IPS-NIHi11 (cell line): ENCODE results near the gene SLC4A2.

Experiments
- DNase-seq: peaks from one replicate; pipeline ENCODE4 v3.0.0; 2012; ENCODE audit warnings: mixed read lengths, low spot score

SLC4A2 gene

DNA sequence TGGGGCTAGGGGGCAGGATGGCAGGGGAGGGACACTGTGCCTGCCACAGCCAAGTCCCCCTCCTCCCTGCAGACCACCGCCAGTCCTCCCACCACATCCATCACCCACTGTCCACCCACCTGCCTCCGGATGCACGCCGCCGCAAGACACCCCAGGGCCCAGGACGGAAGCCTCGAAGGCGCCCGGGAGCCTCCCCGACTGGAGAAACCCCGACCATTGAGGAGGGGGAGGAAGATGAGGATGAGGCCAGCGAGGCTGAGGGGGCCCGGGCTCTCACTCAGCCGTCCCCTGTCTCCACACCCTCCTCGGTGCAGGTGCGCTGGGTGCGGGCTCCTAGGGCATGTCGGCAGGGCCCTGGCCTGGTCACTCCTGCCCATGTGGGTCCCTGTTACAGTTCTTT, 5.1 kb downstream of the SLC4A2 start:
- DNase-seq, result no peak

- DNase-seq, result no peak
These were observed 5.6 kb downstream of the SLC4A2 start for GRCh38 chr7:151064993-151065392.

DNA sequence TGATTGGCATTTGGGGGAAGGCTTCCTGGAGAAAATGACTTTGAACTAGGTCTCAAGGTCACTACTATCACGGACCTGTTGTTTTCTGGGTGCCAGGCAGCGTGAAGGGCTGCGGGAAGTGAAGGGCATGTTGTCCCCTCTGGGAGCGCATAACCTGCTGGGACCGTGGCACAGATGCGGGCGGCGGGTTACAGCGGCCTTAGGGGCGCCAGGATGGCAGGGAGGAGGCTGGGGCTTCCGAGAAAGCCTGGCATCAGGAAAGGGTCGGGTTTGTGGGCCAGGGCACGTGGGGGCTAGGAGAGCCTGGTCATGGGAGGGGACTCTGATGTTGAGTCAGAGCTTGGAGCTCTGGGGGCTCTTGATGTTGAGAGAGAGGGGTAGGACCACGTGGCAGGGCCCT, 6.1 kb downstream of the SLC4A2 start:
- DNase-seq, result no peak

GRCh38 chr7:151066273-151066974, 7.0 kb downstream of the SLC4A2 start:
- DNase-seq, result no peak

DNA sequence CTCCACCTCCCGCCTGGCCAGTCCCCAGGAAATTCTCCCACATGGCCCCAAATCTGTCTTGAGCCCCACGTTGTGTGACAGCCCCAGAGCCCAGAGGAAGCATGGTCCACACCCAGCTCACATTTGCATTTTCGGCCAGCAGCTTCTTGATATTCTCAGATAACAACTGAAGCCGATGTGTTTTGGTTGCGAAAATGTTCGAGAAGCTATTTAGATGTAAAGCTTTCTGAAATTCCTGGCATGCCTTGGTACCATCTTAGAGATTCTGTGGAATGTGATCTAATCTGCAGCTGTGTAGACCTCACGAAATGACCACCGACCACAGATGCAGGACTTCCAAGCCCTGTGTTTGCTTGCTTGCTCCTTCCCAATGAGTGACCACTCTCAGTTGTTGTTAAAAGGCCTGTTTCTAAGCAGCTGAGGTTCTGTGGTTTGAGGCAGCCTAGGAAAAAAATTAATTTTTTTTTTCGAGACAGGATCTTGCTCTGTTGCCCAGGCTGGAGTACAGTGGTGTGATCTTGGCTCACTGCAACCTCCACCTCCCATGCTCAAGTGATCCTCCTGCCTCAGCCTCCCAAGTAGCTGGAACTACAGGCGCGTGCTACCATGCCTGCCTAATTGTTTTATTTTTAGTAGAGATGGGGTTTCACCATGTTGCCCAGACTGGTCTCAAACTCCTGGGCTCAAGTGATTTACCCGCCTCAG, 8.8 kb downstream of the SLC4A2 start:
- DNase-seq, result no peak

GRCh38 chr7:151069841-151070573, 10.6 kb downstream of the SLC4A2 start:
- no peak for DNase-seq

GRCh38 chr7:151070574-151070960, 11.2 kb downstream of the SLC4A2 start:
- DNase-seq, result no peak

DNA sequence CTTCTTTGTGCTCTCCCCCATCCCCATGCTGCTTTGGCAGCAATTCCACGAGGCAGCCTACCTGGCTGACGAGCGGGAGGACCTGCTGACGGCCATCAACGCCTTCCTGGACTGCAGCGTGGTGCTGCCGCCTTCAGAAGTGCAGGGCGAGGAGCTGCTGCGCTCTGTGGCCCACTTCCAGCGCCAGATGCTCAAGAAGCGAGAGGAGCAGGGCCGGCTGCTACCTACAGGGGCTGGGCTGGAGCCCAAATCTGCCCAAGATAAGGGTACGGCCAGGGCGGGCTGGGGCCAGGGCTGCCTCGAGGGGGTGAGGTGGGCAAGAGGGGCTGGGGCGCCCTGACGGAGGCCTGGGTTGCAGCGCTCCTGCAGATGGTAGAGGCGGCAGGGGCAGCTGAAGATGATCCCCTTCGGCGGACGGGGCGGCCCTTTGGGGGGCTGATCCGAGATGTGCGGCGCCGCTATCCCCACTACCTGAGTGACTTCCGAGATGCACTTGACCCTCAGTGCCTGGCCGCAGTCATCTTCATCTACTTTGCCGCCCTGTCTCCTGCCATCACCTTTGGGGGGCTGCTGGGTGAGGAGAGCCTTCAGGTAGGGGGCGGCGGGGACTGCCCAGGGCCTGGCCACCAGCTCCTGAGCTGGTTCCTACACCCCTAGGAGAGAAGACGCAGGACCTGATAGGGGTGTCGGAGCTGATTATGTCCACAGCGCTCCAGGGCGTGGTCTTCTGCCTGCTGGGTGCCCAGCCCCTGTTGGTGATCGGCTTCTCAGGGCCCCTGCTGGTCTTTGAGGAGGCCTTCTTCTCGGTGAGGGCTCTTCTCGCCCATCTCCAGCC, 11.9 kb downstream of the SLC4A2 start:
- no peak for DNase-seq

GRCh38 chr7:151073990-151074389, 14.6 kb downstream of the SLC4A2 start:
- DNase-seq, result no peak

DNA sequence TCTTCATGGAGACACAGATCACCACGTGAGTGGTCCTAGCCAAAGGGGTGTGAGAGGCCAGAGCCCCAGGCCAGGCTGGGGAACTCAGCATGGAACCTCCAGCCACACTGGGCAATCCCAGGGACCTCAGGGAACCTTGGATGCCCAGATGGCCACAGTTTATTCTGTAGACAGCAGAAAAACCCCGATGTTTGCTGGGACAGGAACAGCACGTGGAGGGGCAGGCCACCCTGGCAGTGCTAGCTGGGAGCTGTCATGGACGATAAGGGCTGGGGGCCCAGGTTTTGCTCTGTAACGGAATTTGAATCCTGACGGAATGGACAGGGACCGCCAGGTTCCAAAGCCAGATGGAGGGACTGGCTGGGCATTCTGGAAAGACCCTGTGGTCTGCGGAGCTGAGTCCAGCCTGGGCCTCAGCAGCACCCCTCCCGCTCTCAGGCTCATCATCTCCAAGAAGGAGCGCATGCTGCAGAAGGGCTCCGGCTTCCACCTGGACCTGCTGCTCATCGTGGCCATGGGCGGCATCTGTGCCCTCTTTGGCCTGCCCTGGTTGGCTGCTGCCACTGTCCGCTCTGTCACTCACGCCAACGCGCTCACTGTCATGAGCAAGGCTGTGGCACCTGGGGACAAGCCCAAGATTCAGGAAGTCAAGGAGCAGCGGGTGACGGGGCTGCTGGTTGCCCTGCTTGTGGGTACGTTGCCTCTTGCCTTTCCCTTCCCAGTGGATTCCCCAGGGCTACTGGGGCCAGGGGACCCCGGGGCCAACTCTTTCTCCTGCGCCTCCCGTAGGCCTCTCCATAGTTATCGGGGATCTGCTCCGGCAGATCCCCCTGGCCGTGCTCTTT, 15.7 kb downstream of the SLC4A2 start:
- no peak for DNase-seq

DNA sequence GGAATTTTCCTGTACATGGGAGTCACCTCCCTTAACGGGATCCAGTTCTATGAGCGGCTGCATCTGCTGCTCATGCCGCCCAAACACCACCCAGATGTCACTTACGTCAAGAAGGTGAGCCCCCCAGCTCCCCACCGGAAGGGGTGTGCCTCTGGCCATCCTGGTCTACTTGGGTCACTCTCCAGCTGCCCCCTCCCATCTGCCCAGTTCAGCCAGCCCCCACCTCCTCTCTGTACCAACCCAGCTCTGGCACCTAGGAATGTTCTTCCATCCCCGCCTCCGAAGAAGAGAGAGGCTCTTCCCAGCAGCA, 16.2 kb downstream of the SLC4A2 start:
- DNase-seq, result no peak

DNA sequence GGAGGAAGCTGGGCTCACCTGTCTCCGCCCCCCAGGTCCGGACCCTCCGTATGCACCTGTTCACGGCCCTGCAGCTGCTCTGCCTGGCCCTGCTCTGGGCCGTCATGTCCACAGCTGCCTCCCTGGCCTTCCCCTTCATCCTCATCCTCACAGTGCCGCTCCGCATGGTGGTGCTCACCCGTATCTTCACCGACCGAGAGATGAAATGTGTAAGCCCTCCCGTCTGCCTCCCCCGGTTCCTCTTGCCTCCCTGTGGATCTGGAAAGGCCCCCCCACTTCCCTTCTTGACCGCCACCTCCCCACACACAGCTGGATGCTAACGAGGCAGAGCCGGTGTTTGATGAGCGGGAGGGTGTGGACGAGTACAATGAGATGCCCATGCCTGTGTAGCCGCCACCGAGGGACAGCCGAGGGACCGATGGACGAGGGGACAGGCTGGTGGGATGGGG, 16.6 kb downstream of the SLC4A2 start:
- DNase-seq, result no peak

- peak; percentile 79 for DNase-seq
These were observed 17.7 kb downstream of the SLC4A2 start for GRCh38 chr7:151076863-151077704.

GRCh38 chr7:151077705-151078232, 18.4 kb downstream of the SLC4A2 start:
- DNase-seq, result no peak

DNA sequence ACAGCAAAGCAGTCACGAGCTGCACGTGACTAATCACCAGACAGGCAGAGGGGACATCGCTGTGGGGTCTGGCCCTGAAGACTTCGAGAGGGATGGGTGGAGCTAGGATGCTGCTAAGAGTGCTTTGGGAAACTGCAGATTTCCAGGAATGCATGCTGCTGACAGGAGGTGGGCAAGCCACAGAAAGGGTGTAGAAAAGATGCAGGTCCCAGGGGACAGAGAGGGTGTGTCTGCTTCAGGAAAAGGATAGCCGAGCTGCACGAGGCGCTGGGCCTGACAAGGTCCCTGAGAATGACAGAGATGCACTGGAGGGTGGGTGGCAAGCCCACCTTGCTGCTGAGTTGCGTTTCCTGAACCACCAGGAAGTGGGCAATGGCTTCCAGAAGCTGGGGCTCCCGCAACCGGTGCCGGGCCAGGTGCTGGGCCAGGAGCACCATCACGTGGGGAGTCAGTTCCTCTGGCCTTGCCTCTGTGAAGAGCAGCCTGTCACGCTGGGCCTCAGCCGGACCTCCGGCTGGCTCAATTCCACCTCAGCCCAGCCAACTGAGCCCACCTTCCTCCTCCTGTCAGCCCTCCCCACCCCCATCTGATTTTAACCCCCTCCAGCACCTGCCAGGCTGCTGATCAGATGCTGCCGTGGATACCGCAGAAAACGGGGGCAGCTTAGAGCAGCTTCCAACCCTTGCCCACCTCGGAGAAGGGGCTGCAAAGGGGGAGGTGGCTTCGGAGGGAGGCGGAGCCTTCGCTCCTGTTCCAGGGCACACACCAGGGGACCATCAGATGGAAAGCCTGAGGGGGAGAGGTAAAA, 19.0 kb downstream of the SLC4A2 start:
- DNase-seq, result peak; percentile 50

DNA sequence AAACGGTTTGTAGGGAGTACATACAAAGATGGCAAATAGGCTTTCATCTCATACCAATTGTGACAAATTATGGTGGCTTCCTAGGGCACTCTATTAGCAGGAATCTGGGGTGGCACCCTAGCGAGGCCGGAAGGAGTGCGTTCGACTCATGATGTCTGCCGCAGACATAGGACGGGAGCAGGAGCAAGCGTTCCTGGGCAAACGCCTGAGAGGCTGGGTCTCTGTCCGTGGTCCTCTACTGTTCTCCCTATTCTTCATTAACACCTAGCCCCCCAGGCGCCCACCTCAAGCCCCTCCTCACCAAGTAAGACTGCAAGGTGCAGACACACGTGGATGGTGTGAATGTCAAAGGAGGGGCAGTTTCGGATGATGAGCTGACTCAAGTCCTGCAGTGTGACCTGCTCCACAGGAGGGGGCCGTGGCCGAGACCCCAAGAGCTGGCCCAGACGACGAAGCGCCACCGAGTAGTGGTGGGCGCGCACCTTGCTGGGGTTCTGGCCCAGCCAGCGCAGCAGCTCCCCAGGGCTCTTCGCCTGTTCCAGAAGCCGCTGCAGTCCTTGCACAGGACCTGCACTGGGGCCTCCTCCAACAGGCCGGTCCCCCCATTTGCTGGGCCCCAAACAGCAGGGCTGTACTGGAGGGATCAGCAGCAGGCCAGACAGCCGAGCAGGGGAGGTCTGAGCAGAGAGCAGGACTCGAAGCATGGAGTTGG, 20.0 kb downstream of the SLC4A2 start:
- no peak for DNase-seq

DNA sequence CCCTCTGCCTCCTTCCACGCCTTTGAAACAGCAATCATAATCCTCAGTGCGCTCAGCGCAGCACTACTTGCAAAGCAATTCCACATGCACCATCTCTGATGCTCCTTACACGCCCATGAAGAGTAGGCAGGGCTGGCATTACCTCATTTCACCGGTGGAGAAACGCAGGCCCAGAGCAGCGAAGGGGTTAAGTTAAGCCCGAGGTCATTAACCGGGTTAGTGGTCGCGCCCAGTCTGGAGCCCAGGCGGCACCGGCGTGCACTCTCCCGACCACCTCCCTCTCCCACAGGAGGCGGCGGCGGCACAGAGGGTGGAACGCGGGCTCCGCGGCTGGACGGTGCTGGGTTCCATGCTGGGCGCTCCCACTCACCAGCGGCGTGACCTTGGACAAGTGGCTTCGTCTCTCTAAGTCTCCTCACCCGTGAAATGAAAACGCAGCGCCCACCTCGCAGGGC, 20.7 kb downstream of the SLC4A2 start:
- DNase-seq, result peak; percentile 41

DNA sequence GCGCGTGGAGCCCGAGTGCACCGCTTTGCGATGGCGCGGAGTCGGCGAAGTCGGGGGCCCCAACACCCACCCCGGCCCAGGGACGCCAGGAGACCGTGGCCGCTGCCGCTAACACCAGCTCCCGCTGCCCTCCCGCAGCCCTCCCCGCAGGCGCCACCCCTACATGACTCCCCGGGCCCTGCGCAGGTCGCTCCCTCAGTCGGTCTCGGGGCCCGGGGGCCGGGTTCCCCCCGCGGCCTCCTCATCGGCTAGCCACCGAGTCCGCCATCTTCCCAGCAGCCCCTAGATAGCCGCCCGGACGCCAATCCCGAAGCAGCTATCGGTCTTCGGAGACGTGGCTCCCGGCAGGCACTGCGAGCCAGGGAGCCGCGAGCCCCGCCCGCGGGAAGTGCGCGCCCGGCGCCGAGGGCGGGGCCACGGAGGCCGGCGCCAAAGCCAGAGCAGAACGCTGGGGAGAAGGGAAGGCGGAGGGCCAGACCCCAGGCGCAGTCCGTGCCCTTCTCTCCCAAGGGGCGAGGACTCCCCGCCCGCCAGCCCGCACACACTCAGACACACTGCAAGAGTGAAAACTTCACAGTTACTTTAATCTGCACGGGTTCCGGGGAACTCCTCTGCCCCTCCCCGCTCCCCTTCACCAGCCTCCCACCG, 21.3 kb downstream of the SLC4A2 start, which contains the start of gene FASTK:
Gene FASTK, minus strand, starts transcription at position 288 of the 648 bp plus-strand sequence. Its CDS starts 43 bp downstream, at position 245.
- peak; percentile 93 for DNase-seq
